SK-N-SH treated with all-trans-retinoic acid at 6 μM for 48 hours (cell line): ENCODE data around the gene CD46.
"Not testable (repeated sequence)": the region's sequence is repeated elsewhere in the genome, so short reads cannot be mapped to it uniquely, and the experiment has no call there.

Experiments used
- ATAC-seq: fragments of 200-7000 bp; cut with Tn5 transposase; 3 replicates; pipeline ENCODE4 v1.9.1; 2020; ENCODE audit warnings: mild to moderate bottlenecking, moderate library complexity
- ARNTL ChIP-seq: fragments of 450-650 bp; formaldehyde crosslinking; IDR thresholded peaks from 2 replicates; pipeline ENCODE4 v1.5.0; 2020; ENCODE audit warnings: low read depth, mild to moderate bottlenecking, moderate library complexity, borderline replicate concordance
- CSDC2 ChIP-seq: fragments of 250-450 bp; sonication (Bioruptor Pico); IDR thresholded peaks from 2 replicates; pipeline ENCODE4 v1.5.0; 2020; ENCODE audit warnings: mild to moderate bottlenecking, moderate library complexity
- ESRRG ChIP-seq: fragments of 250-450 bp; sonication (Bioruptor Pico); IDR thresholded peaks from 2 replicates; pipeline ENCODE4 v1.6.1; 2021; ENCODE audit warnings: mild to moderate bottlenecking
- GLIS3 ChIP-seq: fragments of 250-450 bp; sonication (Bioruptor Pico); IDR thresholded peaks from 2 replicates; pipeline ENCODE4 v1.5.0; 2020; ENCODE audit warnings: mild to moderate bottlenecking, moderate library complexity
- ISL1 ChIP-seq: fragments of 250-450 bp; sonication (Bioruptor Pico); IDR thresholded peaks from 2 replicates; pipeline ENCODE4 v2.1.2; 2022; ENCODE audit warnings: mild to moderate bottlenecking, moderate library complexity
- OSR1 ChIP-seq: fragments of 250-450 bp; sonication (Bioruptor Pico); IDR thresholded peaks from 2 replicates; pipeline ENCODE4 v1.8.0; 2022; ENCODE audit warnings: moderate library complexity, mild to moderate bottlenecking, inconsistent platforms
- PPARA ChIP-seq: fragments of 250-450 bp; sonication (Bioruptor Pico); IDR thresholded peaks from 2 replicates; pipeline ENCODE4 v1.5.0; 2020; ENCODE audit warnings: mild to moderate bottlenecking, borderline replicate concordance
- RARB ChIP-seq: fragments of 250-450 bp; sonication (Bioruptor Pico); IDR thresholded peaks from 2 replicates; pipeline ENCODE4 v1.8.0; 2021; ENCODE audit warnings: mild to moderate bottlenecking, moderate library complexity
- SNAI2 ChIP-seq: fragments of 250-450 bp; sonication (Bioruptor Pico); IDR thresholded peaks from 2 replicates; pipeline ENCODE4 v1.5.0; 2020; ENCODE audit warnings: mild to moderate bottlenecking, moderate library complexity
- TCF4 ChIP-seq: fragments of 250-450 bp; sonication (Bioruptor Pico); IDR thresholded peaks from 2 replicates; pipeline ENCODE4 v1.8.0; 2021; ENCODE audit warnings: mild to moderate bottlenecking, moderate library complexity, borderline replicate concordance
- TOX ChIP-seq: fragments of 250-450 bp; sonication (Bioruptor Pico); IDR thresholded peaks from 2 replicates; pipeline ENCODE4 v1.8.0; 2021; ENCODE audit warnings: mild to moderate bottlenecking, moderate library complexity, borderline replicate concordance
- ZFP30 ChIP-seq: fragments of 450-650 bp; formaldehyde crosslinking; IDR thresholded peaks from 2 replicates; pipeline ENCODE4 v1.5.0; 2022; ENCODE audit warnings: mild to moderate bottlenecking, moderate library complexity
- ZNF565 ChIP-seq: fragments of 450-650 bp; formaldehyde crosslinking; conservative IDR thresholded peaks from 2 replicates; pipeline ENCODE4 v1.5.0; 2020; ENCODE audit warnings: low read depth, mild to moderate bottlenecking, moderate library complexity
- ZNF70 ChIP-seq: fragments of 450-650 bp; formaldehyde crosslinking; IDR thresholded peaks from 2 replicates; pipeline ENCODE4 v1.5.0; 2020; ENCODE audit warnings: mild to moderate bottlenecking, moderate library complexity
- ZNF8 ChIP-seq: fragments of 450-650 bp; formaldehyde crosslinking; IDR thresholded peaks from 2 replicates; pipeline ENCODE4 v1.5.0; 2020; ENCODE audit warnings: mild to moderate bottlenecking, moderate library complexity
- TF ChIP-seq, protein P1 (sequence below): fragments of 250-450 bp; sonication (Bioruptor Pico); IDR thresholded peaks from 2 replicates; pipeline ENCODE4 v1.8.0; 2020; ENCODE audit warnings: mild to moderate bottlenecking, moderate library complexity, borderline replicate concordance
- TF ChIP-seq, protein P2 (sequence below): fragments of 250-450 bp; sonication (Bioruptor Pico); IDR thresholded peaks from 2 replicates; pipeline ENCODE4 v1.5.1; 2020; ENCODE audit warnings: low read depth, mild to moderate bottlenecking, moderate library complexity
- TF ChIP-seq, protein P3 (sequence below): fragments of 250-450 bp; sonication (Bioruptor Pico); IDR thresholded peaks from 2 replicates; pipeline ENCODE4 v1.5.1; 2021; ENCODE audit warnings: mild to moderate bottlenecking, moderate library complexity
- TF ChIP-seq, protein P4 (sequence below): fragments of 250-450 bp; sonication (Bioruptor Pico); IDR thresholded peaks from 2 replicates; pipeline ENCODE4 v1.5.0; 2020; ENCODE audit warnings: mild to moderate bottlenecking, moderate library complexity

Gene CD46

DNA sequence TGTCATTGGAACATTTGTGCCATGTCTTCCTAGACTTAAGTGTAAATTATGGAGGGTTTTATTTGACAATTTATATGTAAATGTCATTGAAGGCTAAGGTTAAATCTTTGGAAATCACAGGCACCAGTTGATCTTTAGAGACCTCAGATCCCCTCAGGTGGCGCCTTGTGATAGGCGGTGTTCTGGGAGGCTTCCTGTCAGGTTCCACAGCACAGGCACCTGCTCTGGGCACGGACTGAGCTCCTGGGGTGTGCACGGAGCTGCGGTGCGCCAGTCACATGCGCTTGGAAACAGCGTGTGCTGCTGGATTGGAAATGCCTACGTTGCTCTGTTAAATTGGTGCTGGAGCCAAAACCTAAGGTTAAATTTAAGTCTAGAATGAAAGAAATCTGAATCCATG, 12.1 kb downstream of the CD46 start:
- no peak for TF ChIP-seq ZNF70 (CRISPR knock-in tag)
- TF ChIP-seq, all 23 proteins: peak for 0
- no peak for ATAC-seq

DNA sequence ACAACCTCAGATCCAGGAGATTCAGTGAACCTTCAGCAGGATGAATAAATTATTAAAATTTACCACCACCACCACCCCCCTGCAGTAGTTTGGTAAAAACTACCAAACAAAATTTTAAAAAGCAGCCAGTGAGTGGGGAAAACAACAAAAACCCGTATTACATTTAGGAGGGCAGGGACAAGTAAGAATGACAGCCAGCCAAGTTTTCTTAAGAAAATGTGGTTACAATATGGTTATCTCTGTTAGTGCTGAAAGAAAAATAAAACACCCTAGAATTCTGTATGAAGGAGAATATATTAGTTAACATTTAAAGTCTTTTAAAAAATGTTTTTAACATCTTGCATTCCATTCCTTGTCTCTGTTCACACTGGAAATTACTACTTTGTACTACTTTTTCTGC, 14.7 kb downstream of the CD46 start:
- no peak for ATAC-seq
- TF ChIP-seq SNAI2 (CRISPR knock-in tag) (no peak), ZNF8 (no peak), ESRRG (CRISPR knock-in tag) (no peak), ZFP30 (CRISPR knock-in tag) (no peak), TCF4 (CRISPR knock-in tag) (no peak), ZNF565 (no peak), CSDC2 (CRISPR knock-in tag) (no peak), RARB (no peak), TOX (CRISPR knock-in tag) (no peak), ARNTL (no peak), ISL1 (no peak), GLIS3 (CRISPR knock-in tag) (no peak)
- TF ChIP-seq, protein P1, sequence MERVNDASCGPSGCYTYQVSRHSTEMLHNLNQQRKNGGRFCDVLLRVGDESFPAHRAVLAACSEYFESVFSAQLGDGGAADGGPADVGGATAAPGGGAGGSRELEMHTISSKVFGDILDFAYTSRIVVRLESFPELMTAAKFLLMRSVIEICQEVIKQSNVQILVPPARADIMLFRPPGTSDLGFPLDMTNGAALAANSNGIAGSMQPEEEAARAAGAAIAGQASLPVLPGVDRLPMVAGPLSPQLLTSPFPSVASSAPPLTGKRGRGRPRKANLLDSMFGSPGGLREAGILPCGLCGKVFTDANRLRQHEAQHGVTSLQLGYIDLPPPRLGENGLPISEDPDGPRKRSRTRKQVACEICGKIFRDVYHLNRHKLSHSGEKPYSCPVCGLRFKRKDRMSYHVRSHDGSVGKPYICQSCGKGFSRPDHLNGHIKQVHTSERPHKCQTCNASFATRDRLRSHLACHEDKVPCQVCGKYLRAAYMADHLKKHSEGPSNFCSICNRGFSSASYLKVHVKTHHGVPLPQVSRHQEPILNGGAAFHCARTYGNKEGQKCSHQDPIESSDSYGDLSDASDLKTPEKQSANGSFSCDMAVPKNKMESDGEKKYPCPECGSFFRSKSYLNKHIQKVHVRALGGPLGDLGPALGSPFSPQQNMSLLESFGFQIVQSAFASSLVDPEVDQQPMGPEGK (CRISPR knock-in tag) = no peak
- TF ChIP-seq, protein P2, sequence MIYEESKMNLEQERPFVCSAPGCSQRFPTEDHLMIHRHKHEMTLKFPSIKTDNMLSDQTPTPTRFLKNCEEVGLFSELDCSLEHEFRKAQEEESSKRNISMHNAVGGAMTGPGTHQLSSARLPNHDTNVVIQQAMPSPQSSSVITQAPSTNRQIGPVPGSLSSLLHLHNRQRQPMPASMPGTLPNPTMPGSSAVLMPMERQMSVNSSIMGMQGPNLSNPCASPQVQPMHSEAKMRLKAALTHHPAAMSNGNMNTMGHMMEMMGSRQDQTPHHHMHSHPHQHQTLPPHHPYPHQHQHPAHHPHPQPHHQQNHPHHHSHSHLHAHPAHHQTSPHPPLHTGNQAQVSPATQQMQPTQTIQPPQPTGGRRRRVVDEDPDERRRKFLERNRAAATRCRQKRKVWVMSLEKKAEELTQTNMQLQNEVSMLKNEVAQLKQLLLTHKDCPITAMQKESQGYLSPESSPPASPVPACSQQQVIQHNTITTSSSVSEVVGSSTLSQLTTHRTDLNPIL (CRISPR knock-in tag) = no peak
- TF ChIP-seq, protein P3, sequence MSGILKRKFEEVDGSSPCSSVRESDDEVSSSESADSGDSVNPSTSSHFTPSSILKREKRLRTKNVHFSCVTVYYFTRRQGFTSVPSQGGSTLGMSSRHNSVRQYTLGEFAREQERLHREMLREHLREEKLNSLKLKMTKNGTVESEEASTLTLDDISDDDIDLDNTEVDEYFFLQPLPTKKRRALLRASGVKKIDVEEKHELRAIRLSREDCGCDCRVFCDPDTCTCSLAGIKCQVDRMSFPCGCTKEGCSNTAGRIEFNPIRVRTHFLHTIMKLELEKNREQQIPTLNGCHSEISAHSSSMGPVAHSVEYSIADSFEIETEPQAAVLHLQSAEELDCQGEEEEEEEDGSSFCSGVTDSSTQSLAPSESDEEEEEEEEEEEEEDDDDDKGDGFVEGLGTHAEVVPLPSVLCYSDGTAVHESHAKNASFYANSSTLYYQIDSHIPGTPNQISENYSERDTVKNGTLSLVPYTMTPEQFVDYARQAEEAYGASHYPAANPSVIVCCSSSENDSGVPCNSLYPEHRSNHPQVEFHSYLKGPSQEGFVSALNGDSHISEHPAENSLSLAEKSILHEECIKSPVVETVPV (CRISPR knock-in tag) = no peak

DNA sequence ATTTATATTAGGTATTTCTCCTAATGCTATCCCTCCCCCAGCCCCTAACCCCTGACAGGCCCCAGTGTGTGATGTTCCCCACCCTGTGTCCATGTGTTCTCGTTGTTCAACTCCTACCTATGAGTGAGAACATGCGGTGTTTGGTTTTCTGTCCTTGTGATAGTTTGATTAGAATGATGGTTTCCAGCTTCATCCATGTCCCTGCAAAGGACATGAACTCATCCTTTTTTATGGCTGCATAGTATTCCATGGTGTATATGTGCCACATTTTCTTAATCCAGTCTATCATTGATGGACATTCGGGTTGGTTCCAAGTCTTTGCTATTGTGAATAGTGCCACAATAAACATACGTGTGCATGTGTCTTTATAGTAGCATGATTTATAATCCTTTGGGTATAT, 18.7 kb downstream of the CD46 start:
- not testable (repeated sequence) for ATAC-seq

DNA sequence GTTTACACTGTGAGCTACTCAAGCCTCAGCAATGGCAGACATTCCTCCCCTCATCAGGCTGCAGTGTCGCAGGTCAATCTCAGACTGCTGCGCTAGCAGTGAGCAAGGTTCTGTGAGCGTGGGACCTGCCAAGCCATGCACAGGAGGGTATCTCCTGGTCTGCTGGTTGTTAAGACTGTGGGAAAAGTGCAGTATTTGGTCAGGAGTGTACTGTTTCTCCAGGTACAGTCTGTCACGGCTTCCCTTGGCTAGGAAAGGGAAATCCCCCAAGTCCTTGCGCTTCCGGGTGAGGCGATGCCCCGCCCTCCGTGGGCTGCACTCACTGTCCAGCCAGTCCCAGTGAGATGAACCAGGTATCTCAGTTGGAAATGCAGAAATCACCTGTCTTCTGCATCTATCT, 24.2 kb downstream of the CD46 start:
- ATAC-seq = not testable (repeated sequence)

DNA sequence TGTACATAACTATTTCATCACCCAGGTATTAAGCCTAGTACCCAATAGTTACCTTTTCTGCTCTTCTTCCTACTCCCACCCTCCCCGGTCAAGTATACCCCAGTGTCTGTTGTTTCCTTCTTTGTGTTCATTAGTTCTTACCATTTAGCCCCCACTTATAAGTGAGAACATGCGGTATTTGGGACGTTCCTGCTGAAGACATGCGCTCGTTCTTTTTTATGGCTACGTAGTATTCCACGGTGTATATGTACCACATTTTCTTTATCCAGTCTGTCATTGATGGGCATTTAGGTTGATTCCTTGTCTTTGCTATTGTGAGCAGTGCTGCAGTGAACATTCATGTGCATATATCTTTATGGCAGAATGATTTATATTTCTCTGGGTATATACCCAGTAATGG, 25.6 kb downstream of the CD46 start:
- not testable (repeated sequence) for ATAC-seq
- peak; percentile 54; the same call in 1 of the 2 replicates for TF ChIP-seq ZNF8
- TF ChIP-seq, all 23 proteins: peak for 1; not testable (repeated sequence) for 22

DNA sequence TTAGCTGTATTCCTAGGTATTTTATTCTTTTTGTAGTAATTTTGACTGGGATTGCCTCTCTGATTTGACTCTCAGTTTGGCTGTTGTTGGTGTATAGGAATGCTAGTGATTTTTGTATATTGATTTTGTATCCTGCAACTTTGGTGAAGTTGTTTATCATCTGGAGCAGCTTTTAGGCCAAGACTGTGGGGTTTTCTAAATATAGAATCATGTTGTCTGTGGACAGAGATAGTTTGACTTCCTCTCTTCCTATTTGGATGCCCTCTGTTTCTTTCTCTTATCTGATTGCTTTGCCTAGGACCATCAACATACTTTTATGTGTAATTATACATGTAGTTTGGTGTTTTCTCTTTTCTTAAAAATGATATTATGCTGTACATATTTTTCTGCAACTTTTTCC, 27.2 kb downstream of the CD46 start:
- no peak for ATAC-seq
- TF ChIP-seq SNAI2 (CRISPR knock-in tag) (no peak), TOX (CRISPR knock-in tag) (no peak), OSR1 (CRISPR knock-in tag) (no peak), ESRRG (CRISPR knock-in tag) (no peak)

DNA sequence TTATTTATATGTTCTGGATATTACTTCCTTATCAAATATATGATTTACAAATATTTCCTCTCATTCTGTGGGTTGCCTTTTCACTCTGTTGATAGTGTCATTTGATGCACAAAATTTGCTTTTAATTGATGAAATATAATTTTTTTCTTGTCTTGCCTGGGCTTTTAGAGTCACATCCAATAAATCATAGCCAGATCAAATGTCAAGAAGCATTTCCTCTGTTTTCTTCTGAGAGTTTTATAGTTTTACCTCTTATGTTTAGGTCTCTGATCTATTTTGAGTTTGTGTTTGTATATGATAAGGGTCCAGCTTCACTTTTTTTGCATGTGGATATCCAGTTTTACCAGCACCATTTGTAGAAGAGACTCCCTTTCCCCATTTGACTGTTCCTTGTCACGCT, 29.5 kb downstream of the CD46 start:
- no peak for TF ChIP-seq ZNF70 (CRISPR knock-in tag)
- TF ChIP-seq OSR1 (CRISPR knock-in tag) = no peak
- TF ChIP-seq PPARA (CRISPR knock-in tag) = no peak
- no peak for TF ChIP-seq TOX (CRISPR knock-in tag)
- TF ChIP-seq ZFP30 (CRISPR knock-in tag) = no peak
- TF ChIP-seq, protein P4, sequence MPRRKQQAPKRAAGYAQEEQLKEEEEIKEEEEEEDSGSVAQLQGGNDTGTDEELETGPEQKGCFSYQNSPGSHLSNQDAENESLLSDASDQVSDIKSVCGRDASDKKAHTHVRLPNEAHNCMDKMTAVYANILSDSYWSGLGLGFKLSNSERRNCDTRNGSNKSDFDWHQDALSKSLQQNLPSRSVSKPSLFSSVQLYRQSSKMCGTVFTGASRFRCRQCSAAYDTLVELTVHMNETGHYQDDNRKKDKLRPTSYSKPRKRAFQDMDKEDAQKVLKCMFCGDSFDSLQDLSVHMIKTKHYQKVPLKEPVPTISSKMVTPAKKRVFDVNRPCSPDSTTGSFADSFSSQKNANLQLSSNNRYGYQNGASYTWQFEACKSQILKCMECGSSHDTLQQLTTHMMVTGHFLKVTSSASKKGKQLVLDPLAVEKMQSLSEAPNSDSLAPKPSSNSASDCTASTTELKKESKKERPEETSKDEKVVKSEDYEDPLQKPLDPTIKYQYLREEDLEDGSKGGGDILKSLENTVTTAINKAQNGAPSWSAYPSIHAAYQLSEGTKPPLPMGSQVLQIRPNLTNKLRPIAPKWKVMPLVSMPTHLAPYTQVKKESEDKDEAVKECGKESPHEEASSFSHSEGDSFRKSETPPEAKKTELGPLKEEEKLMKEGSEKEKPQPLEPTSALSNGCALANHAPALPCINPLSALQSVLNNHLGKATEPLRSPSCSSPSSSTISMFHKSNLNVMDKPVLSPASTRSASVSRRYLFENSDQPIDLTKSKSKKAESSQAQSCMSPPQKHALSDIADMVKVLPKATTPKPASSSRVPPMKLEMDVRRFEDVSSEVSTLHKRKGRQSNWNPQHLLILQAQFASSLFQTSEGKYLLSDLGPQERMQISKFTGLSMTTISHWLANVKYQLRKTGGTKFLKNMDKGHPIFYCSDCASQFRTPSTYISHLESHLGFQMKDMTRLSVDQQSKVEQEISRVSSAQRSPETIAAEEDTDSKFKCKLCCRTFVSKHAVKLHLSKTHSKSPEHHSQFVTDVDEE (CRISPR knock-in tag) = no peak
- no peak for TF ChIP-seq ZNF8
- ATAC-seq = no peak
